ENCODE data around the gene PADI1. TPM values are rescaled to one million over a fixed set of nuclear protein-coding genes. Genes with fewer than 3 reads are reported as not detected.

Gene PADI1
- total RNA-seq, 4 donors from 2014 or later = 2.1 TPM; not detected in 3

DNA sequence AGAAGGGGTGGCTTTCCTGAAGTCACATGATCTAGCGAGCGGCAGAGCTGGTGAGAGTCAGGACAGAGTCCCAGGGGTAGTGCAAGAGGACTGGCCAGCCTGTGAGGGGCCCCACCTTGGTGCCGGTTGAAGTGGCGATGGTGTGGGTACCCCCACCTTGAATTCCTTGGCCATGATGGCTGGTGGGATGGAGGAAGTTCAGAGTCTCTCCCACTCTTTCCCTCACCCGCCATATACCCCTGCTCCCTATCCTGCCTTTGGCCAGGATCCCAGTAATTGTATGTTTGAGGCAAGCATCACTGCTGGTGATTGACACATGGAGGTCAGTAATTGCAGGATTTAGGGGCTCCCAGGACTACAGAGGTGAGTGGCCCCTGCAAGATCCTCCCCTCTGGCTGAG, 55.8 kb downstream of the PADI1 start:
- intact Hi-C loops (cut with DNase I) = no loop called here
- H3K27me3 ChIP-seq = peaks cover 0 to 55% (median 0%) of the 10 kb centered on the region in 4 donors
- DNase-seq (ENCODE audit: extremely low spot score) = no peak
- H3K9me3 ChIP-seq = peaks cover 0 to 7% (median 2%) of the 10 kb centered on the region in 4 donors
- no peak overlapping the region for H3K4me3 ChIP-seq
- no peaks in the 10 kb centered on the region for H3K36me3 ChIP-seq
- no peak for TF ChIP-seq POLR2A (IDR thresholded peaks at IDR 0.05; ENCODE audit: low read depth)
- no peak for TF ChIP-seq EP300 (IDR thresholded peaks at IDR 0.05)
- TF ChIP-seq, protein P1, sequence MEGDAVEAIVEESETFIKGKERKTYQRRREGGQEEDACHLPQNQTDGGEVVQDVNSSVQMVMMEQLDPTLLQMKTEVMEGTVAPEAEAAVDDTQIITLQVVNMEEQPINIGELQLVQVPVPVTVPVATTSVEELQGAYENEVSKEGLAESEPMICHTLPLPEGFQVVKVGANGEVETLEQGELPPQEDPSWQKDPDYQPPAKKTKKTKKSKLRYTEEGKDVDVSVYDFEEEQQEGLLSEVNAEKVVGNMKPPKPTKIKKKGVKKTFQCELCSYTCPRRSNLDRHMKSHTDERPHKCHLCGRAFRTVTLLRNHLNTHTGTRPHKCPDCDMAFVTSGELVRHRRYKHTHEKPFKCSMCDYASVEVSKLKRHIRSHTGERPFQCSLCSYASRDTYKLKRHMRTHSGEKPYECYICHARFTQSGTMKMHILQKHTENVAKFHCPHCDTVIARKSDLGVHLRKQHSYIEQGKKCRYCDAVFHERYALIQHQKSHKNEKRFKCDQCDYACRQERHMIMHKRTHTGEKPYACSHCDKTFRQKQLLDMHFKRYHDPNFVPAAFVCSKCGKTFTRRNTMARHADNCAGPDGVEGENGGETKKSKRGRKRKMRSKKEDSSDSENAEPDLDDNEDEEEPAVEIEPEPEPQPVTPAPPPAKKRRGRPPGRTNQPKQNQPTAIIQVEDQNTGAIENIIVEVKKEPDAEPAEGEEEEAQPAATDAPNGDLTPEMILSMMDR (IDR thresholded peaks at IDR 0.05) = no peak
- TF ChIP-seq POLR2AphosphoS5 (IDR thresholded peaks at IDR 0.05) = no peak
- 85% methylated on average over 5 of the region's 5 CpGs for WGBS
- no peaks in the 10 kb centered on the region for H3K4me1 ChIP-seq
- no peak overlapping the region for H3K27ac ChIP-seq (replicated peaks in 1 of 4)

DNA sequence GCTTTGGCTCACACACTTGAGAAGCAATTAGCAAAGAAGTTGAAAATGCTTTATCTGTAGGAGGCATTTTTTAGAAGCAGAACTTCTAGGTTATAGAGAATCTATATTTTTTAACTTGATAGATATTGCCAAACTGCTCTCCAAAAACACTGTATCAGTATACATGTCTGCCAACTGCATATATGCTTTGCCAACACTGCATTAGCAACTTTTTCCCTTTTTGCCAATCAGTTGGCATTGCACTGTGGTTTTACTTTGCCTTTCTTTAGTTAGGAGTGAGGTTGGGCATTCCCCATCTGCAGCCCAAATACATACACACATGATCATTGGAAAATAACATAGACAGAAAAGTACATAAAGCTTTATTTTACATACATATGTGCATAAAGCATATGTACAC, 59.0 kb downstream of the PADI1 start:
- H3K27ac ChIP-seq (replicated peaks in 1 of 4) = no peak overlapping the region
- H3K4me1 ChIP-seq = no peaks in the 10 kb centered on the region
- TF ChIP-seq POLR2AphosphoS5 (IDR thresholded peaks at IDR 0.05) (no peak), POLR2A (IDR thresholded peaks at IDR 0.05; ENCODE audit: low read depth) (no peak), EP300 (IDR thresholded peaks at IDR 0.05) (no peak)
- TF ChIP-seq, protein P1 (IDR thresholded peaks at IDR 0.05) = no peak
- H3K36me3 ChIP-seq = no peaks in the 10 kb centered on the region
- peaks cover 0 to 7% (median 2%) of the 10 kb centered on the region in 4 donors for H3K9me3 ChIP-seq
- no peak overlapping the region for H3K4me3 ChIP-seq
- intact Hi-C loops (cut with DNase I) = no loop called here
- H3K27me3 ChIP-seq = peaks cover 0 to 29% (median 0%) of the 10 kb centered on the region in 4 donors
- no peak for DNase-seq (ENCODE audit: extremely low spot score)

DNA sequence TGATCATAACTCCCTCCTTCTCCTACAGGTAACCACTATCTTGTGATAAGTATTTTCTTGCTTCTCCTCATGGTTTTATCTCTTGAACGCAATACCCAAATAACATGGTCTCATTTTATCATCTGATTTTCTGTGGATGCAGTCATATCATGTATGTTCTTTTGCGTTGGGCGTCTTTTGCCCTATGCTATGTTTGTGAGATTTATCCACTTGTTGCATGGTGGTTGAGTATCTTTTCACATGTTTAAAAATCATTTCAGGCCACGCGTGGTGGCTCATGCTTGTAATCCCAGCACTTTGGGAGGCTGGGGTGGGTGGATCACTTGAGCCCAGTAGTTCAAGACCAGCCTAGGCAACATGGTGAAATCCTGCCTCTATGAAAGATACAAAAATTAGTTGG, 59.5 kb downstream of the PADI1 start:
- H3K4me1 ChIP-seq = no peaks in the 10 kb centered on the region
- H3K4me3 ChIP-seq = no peak overlapping the region
- peaks cover 0 to 24% (median 0%) of the 10 kb centered on the region in 4 donors for H3K27me3 ChIP-seq
- TF ChIP-seq EP300 (IDR thresholded peaks at IDR 0.05) (no peak), POLR2AphosphoS5 (IDR thresholded peaks at IDR 0.05) (no peak)
- peaks cover 0 to 7% (median 2%) of the 10 kb centered on the region in 4 donors for H3K9me3 ChIP-seq
- no peak for DNase-seq (ENCODE audit: extremely low spot score)
- 73% methylated on average over 5 of the region's 5 CpGs for WGBS
- no peaks in the 10 kb centered on the region for H3K36me3 ChIP-seq
- no peak overlapping the region for H3K27ac ChIP-seq (replicated peaks in 1 of 4)
- intact Hi-C loops (cut with DNase I) = no loop called here

DNA sequence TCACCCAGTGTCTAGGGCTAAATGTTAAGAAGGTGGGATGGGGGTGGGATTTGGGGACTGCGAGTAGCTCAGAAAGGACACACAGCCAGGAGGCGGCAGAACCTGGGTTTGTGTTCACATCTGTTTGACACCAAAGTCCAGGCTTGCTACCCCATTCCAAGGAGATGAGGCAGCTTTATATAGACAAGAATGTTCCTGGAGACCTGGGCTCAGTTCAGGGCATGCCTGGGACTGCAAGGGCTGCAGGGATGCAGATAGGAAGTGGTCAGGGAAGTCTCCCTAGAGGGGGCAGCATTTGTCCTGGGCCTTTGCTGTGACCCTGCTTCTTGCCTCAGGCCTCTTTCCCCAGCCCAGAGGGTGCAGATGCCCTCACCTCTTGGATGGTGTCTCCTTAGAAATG, 60.2 kb downstream of the PADI1 start:
- no peak overlapping the region for H3K4me3 ChIP-seq
- no peaks in the 10 kb centered on the region for H3K4me1 ChIP-seq
- H3K36me3 ChIP-seq = no peaks in the 10 kb centered on the region
- TF ChIP-seq POLR2A (IDR thresholded peaks at IDR 0.05; ENCODE audit: low read depth) (no peak), POLR2AphosphoS5 (IDR thresholded peaks at IDR 0.05) (no peak), EP300 (IDR thresholded peaks at IDR 0.05) (no peak)
- TF ChIP-seq, protein P1 (IDR thresholded peaks at IDR 0.05) = no peak
- intact Hi-C loops (cut with DNase I) = no loop called here
- H3K27me3 ChIP-seq = peaks cover 0 to 19% (median 0%) of the 10 kb centered on the region in 4 donors
- peaks cover 0 to 7% (median 2%) of the 10 kb centered on the region in 4 donors for H3K9me3 ChIP-seq
- no peak for DNase-seq (ENCODE audit: extremely low spot score)
- 72% methylated on average over 2 of the region's 2 CpGs for WGBS
- no peak overlapping the region for H3K27ac ChIP-seq (replicated peaks in 1 of 4)

DNA sequence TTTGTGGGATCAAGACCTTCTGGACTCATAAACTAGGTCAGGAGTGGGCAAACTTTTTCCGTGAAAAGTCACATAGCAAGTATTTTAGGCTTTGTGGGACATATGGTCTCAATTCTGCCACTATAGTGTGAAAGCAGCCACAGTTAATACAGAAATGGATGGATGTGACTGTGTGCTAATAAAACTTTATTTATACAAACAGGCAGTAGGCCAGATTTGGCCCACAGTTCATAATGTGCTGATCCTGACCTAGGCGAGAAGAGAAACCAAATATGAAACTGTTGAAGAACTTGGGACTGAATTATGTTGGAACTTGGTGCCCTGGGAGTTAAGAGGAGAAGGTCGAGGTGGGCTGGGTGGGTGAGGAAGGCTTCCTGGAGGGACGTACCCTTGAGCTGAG, 61.0 kb downstream of the PADI1 start:
- peaks cover 0 to 7% (median 2%) of the 10 kb centered on the region in 4 donors for H3K9me3 ChIP-seq
- peaks cover 0 to 19% (median 0%) of the 10 kb centered on the region in 4 donors for H3K27me3 ChIP-seq
- no peak for DNase-seq (ENCODE audit: extremely low spot score)
- intact Hi-C loops (cut with DNase I) = no loop called here
- H3K27ac ChIP-seq (replicated peaks in 1 of 4) = no peak overlapping the region
- H3K36me3 ChIP-seq = no peaks in the 10 kb centered on the region
- WGBS = 93% methylated on average over 4 of the region's 4 CpGs
- no peaks in the 10 kb centered on the region for H3K4me1 ChIP-seq
- H3K4me3 ChIP-seq = no peak overlapping the region
- no peak for TF ChIP-seq POLR2A (IDR thresholded peaks at IDR 0.05; ENCODE audit: low read depth)
- TF ChIP-seq, protein P1 (IDR thresholded peaks at IDR 0.05) = no peak
- TF ChIP-seq POLR2AphosphoS5 (IDR thresholded peaks at IDR 0.05) = no peak
- no peak for TF ChIP-seq EP300 (IDR thresholded peaks at IDR 0.05)
